K562 (cell line): Measurements from ENCODE around the gene MTARC2. TPM values are rescaled to one million over a fixed set of nuclear protein-coding genes. Genes with fewer than 3 reads are reported as not detected.

Experiments used
- C11orf30 ChIP-seq: fragments of 450-650 bp; IDR thresholded peaks from 2 replicates; pipeline ENCODE4 v1.6.1; 2016; ENCODE audit warnings: low read depth, mild to moderate bottlenecking
- HMG20B ChIP-seq: fragments of 250-450 bp; sonication (Bioruptor Pico); IDR thresholded peaks from 2 replicates; pipeline ENCODE4 v1.5.0; 2021; ENCODE audit warnings: mild to moderate bottlenecking
- KLF16 ChIP-seq: IDR thresholded peaks from 2 replicates; pipeline ENCODE4 v1.6.1; 2016; ENCODE audit warnings: antibody characterized with exemption
- MAZ ChIP-seq, 2 experiments: fragments of 450-650 bp in 1 of 2; sonication (generic) in 1 of 2; formaldehyde crosslinking; IDR thresholded peaks in 1 of 2; conservative IDR thresholded peaks in 1 of 2; 2 replicates each; pipeline versions ENCODE4 v1.4.0 to v1.5.0; 2020; ENCODE audit warnings: mild to moderate bottlenecking in 1 of 2, missing genetic modification reagents in 1 of 2
- RAD21 ChIP-seq, 2 experiments: fragments of 250-450 bp in 1 of 2; fragments of 450-650 bp in 1 of 2; sonication (Bioruptor Pico) in 1 of 2; formaldehyde crosslinking in 1 of 2; IDR thresholded peaks in 1 of 2; conservative IDR thresholded peaks in 1 of 2; 2 replicates each; pipeline versions ENCODE4 v1.4.0 to v1.8.0; 2020 to 2022; ENCODE audit warnings: mild to moderate bottlenecking in 2 of 2, moderate library complexity in 1 of 2
- SAP30 ChIP-seq: fragments of 200-600 bp; sonication (generic); IDR thresholded peaks from 2 replicates; pipeline ENCODE4 v1.6.1; 2012; ENCODE audit warnings: borderline replicate concordance, low read depth, mild to moderate bottlenecking, moderate library complexity, low read length, control low read depth, inconsistent platforms; ENCODE audit not compliant: insufficient read depth, poor library complexity, severe bottlenecking
- SMARCA5 ChIP-seq: fragments of 450-650 bp; IDR thresholded peaks from 2 replicates; pipeline ENCODE4 v1.6.1; 2016
- SPI1 ChIP-seq: IDR thresholded peaks from 2 replicates; pipeline ENCODE4 v1.6.1; 2011; ENCODE audit warnings: low read depth, low read length, control low read depth, borderline replicate concordance
- STAG1 ChIP-seq: sonication (generic); formaldehyde crosslinking; IDR thresholded peaks from 2 replicates; pipeline ENCODE4 v1.5.0; 2020; ENCODE audit warnings: missing genetic modification reagents, borderline replicate concordance
- polyA plus RNA-seq, 8 experiments: library from polyadenylated mRNA; depleted of rRNA in 4 of 8; stranded (reverse) in 5 of 8; unstranded in 3 of 8; fragments of >200 nt; fragmentation: Nextera tagmentation in 2 of 8; fragmentation: Illumina TruSeq in 1 of 8; extraction: Ambion mirVana in 2 of 8; extraction: Trizol in 1 of 8; gene quantifications; 2 replicates each; pipeline versions ENCODE4 v1.2.1 to v1.2.3, GENCODE V29; 2011 to 2014; ENCODE audit warnings: inconsistent platforms in 1 of 8, missing spikeins in 1 of 8
- total RNA-seq, 7 experiments: library from RNA; depleted of rRNA in 6 of 7; stranded (reverse); fragments of >200 nt in 6 of 7; fragmentation: Illumina TruSeq in 2 of 7; extraction: Trizol in 2 of 7; gene quantifications; 2 replicates each; pipeline versions ENCODE4 v1.2.1 to v1.2.3, GENCODE V29; 2011 to 2021; ENCODE audit warnings: low replicate concordance in 1 of 7
- TF ChIP-seq, protein P1 (sequence below), 2 experiments: fragments of 450-650 bp; formaldehyde crosslinking in 1 of 2; IDR thresholded peaks; 2 replicates each; pipeline versions ENCODE4 v1.4.0 to v1.6.1; 2014 to 2020; ENCODE audit warnings: mild to moderate bottlenecking in 2 of 2, borderline replicate concordance in 1 of 2, low read depth in 1 of 2

MTARC2 gene
- total and polyA plus RNA-seq, 9 of the 15 experiments (the other 6 are each of a cell fraction or from before 2014, with no cell fraction given) = 0.03 to 0.35 TPM; not detected in 7

GRCh38 chr1:220810179-220810653, 62.1 kb downstream of the MTARC2 start (continued):
- TF ChIP-seq STAG1 (CRISPR knock-in tag) (peak; percentile 43; the same call in 1 of the 2 replicates), C11orf30 (no peak), HMG20B (CRISPR knock-in tag) (no peak), SPI1 (peak; percentile 4; the same call in 1 of the 2 replicates), SMARCA5 (no peak), RAD21 (CRISPR knock-in tag; conservative IDR thresholded peaks at IDR 0.05 in 1 of 2, IDR thresholded peaks at IDR 0.05 in 1 of 2) (peak; percentile 69 to 80), MAZ (CRISPR knock-in tag; conservative IDR thresholded peaks at IDR 0.05 in 1 of 2, IDR thresholded peaks at IDR 0.05 in 1 of 2) (peak in 1 of 2 experiments; percentile 44; a peak in 1 of 4 replicates), KLF16 (0 out of 2 replicates have a peak, but pooled peaks have one; percentile 53), SAP30 (no peak)
- TF ChIP-seq, protein P1, sequence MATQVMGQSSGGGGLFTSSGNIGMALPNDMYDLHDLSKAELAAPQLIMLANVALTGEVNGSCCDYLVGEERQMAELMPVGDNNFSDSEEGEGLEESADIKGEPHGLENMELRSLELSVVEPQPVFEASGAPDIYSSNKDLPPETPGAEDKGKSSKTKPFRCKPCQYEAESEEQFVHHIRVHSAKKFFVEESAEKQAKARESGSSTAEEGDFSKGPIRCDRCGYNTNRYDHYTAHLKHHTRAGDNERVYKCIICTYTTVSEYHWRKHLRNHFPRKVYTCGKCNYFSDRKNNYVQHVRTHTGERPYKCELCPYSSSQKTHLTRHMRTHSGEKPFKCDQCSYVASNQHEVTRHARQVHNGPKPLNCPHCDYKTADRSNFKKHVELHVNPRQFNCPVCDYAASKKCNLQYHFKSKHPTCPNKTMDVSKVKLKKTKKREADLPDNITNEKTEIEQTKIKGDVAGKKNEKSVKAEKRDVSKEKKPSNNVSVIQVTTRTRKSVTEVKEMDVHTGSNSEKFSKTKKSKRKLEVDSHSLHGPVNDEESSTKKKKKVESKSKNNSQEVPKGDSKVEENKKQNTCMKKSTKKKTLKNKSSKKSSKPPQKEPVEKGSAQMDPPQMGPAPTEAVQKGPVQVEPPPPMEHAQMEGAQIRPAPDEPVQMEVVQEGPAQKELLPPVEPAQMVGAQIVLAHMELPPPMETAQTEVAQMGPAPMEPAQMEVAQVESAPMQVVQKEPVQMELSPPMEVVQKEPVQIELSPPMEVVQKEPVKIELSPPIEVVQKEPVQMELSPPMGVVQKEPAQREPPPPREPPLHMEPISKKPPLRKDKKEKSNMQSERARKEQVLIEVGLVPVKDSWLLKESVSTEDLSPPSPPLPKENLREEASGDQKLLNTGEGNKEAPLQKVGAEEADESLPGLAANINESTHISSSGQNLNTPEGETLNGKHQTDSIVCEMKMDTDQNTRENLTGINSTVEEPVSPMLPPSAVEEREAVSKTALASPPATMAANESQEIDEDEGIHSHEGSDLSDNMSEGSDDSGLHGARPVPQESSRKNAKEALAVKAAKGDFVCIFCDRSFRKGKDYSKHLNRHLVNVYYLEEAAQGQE (IDR thresholded peaks at IDR 0.05; ENCODE audit: borderline replicate concordance) = peak; percentile 66; the same call in 1 of the 2 replicates
- TF ChIP-seq, protein P1 (CRISPR knock-in tag; IDR thresholded peaks at IDR 0.05; ENCODE audit: low read depth) = no peak
